ENCODE measurements around the gene CEP78.
A peak's percentile ranks its signal among the peaks of the same experiment; 100 is the strongest.

The CEP78 gene

GRCh38 chr9:78288214-78288892, 52.5 kb downstream of the CEP78 start:
- DNase-seq: no peak

GRCh38 chr9:78289474-78289873, 53.6 kb downstream of the CEP78 start:
- no peak for DNase-seq

- DNase-seq: no peak
These were observed 55.5 kb downstream of the CEP78 start for GRCh38 chr9:78291240-78291925.

GRCh38 chr9:78292026-78292425, 56.2 kb downstream of the CEP78 start:
- no peak for DNase-seq

- peak; percentile 38 for DNase-seq
These were observed 57.0 kb downstream of the CEP78 start for GRCh38 chr9:78292716-78293497.

GRCh38 chr9:78294290-78295176, 58.7 kb downstream of the CEP78 start:
- no peak for DNase-seq

- DNase-seq: no peak
These were observed 59.3 kb downstream of the CEP78 start for GRCh38 chr9:78295177-78295575.

- DNase-seq: no peak
These were observed 59.9 kb downstream of the CEP78 start for GRCh38 chr9:78295731-78296130.

- DNase-seq: peak; percentile 45
These were observed 60.5 kb downstream of the CEP78 start for GRCh38 chr9:78296201-78296892.

- peak; percentile 91 for DNase-seq
These were observed 61.2 kb downstream of the CEP78 start, which contains the start of gene PSAT1 for GRCh38 chr9:78296893-78297671. PSAT1 (plus strand) TSS chr9:78297125; CDS start chr9:78297211, 86 bp downstream.

GRCh38 chr9:78297672-78297961, 61.7 kb downstream of the CEP78 start:
- no peak for DNase-seq

- peak; percentile 45 for DNase-seq
These were observed 62.3 kb downstream of the CEP78 start for GRCh38 chr9:78298046-78298765.

GRCh38 chr9:78300209-78300608, 64.3 kb downstream of the CEP78 start:
- no peak for DNase-seq

- no peak for DNase-seq
These were observed 65.6 kb downstream of the CEP78 start for GRCh38 chr9:78301466-78301865.

GRCh38 chr9:78303377-78304062, 67.6 kb downstream of the CEP78 start:
- no peak for DNase-seq

GRCh38 chr9:78304357-78304756, 68.5 kb downstream of the CEP78 start:
- DNase-seq: no peak

- DNase-seq: no peak
These were observed 70.6 kb downstream of the CEP78 start for GRCh38 chr9:78306222-78307076.

- no peak for DNase-seq
These were observed 71.5 kb downstream of the CEP78 start for GRCh38 chr9:78307360-78307759.

- DNase-seq: no peak
These were observed 73.2 kb downstream of the CEP78 start for GRCh38 chr9:78309066-78309465.

Data from stimulated activated CD8-positive, alpha-beta memory T cell treated with anti-CD3 and anti-CD28 coated beads, Interleukin-4, amount 100 ng/mL, for 48 hours (primary cell).